ENCODE measurements around the gene TMEM161A. TPM values are rescaled to one million over a fixed set of nuclear protein-coding genes. Genes with fewer than 3 reads are reported as not detected.
"Not testable (repeated sequence)": the region's sequence is repeated elsewhere in the genome, so short reads cannot be mapped to it uniquely, and the experiment has no call there.

The TMEM161A gene
- total RNA-seq, 2 experiments from 2014 or later = 8.2 to 10.9 TPM

- DNase-seq (no peak), ATAC-seq (ENCODE audit: poor library complexity) (no peak)
- no peak for TF ChIP-seq CTCF (IDR thresholded peaks at IDR 0.05)
- H3K36me3 ChIP-seq (ENCODE audit: insufficient read depth, low read length) = peaks cover 13% of the 10 kb centered on the region
- H3K4me3 ChIP-seq (ENCODE audit: low read length) = no peak overlapping the region
- H3K27me3 ChIP-seq (ENCODE audit: control insufficient read depth in 1 of 2, insufficient read depth in 2 of 2, low read length in 2 of 2) = no peaks in the 10 kb centered on the region
- Mint-ChIP-seq H3K4me3 (no peak overlapping the region), H3K27ac (no peak overlapping the region), H3K9me3 (no peaks in the 10 kb centered on the region), H3K27me3 (no peaks in the 10 kb centered on the region), H3K4me1 (ENCODE audit: low read depth) (no peaks in the 10 kb centered on the region), H3K36me3 (ENCODE audit: low read depth) (peaks cover 33% of the 10 kb centered on the region)
- no peaks in the 10 kb centered on the region for H3K4me1 ChIP-seq (ENCODE audit: insufficient read depth, low read length)
- ChIA-PET CTCF (no interaction called here), POLR2A (no interaction called here)
- intact Hi-C loops (cut with DNase I, micrococcal nuclease) = no loop called here
- no peaks in the 10 kb centered on the region for H3K9me3 ChIP-seq (ENCODE audit: control insufficient read depth in 1 of 2, insufficient read depth in 1 of 2, low read length in 2 of 2)
- no peak overlapping the region for H3K27ac ChIP-seq (ENCODE audit: low read depth in 1 of 2, low read length in 2 of 2)
These were observed 14.5 kb upstream of the TMEM161A start for GRCh38 chr19:19152668-19153384.

DNA sequence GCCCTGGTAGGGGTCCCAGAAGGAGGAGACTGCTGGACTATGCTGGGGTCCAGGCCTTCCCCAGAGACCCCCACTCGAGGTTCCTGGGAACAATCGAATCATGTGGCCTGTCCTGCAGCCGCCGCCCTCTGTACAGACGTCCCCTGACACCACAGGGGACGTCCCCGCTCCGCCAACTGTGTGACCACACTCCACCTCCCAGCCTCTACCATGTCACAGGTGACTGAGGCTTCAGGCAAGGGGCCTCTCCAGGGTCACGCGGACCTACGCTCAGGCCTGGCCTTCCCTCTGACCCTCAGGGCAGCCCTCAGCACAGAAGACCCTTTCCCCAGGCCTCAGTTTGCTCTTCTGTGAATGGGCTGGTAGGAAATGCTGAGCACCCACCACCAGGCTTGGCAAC lies 13.1 kb upstream of the TMEM161A start:
- Mint-ChIP-seq H3K4me1 (ENCODE audit: low read depth) (no peaks in the 10 kb centered on the region), H3K27me3 (no peaks in the 10 kb centered on the region), H3K9me3 (no peaks in the 10 kb centered on the region), H3K36me3 (ENCODE audit: low read depth) (peaks cover 32% of the 10 kb centered on the region), H3K4me3 (no peak overlapping the region), H3K27ac (no peak overlapping the region)
- H3K27ac ChIP-seq (ENCODE audit: low read depth in 1 of 2, low read length in 2 of 2) = no peak overlapping the region
- no peak for DNase-seq
- no peak for TF ChIP-seq CTCF (IDR thresholded peaks at IDR 0.05)
- no peak for ATAC-seq (ENCODE audit: poor library complexity)
- intact Hi-C loops (cut with DNase I, micrococcal nuclease) = no loop called here
- H3K27me3 ChIP-seq (ENCODE audit: control insufficient read depth in 1 of 2, insufficient read depth in 2 of 2, low read length in 2 of 2) = no peaks in the 10 kb centered on the region
- peaks cover 27% of the 10 kb centered on the region for H3K36me3 ChIP-seq (ENCODE audit: insufficient read depth, low read length)
- no peaks in the 10 kb centered on the region for H3K9me3 ChIP-seq (ENCODE audit: control insufficient read depth in 1 of 2, insufficient read depth in 1 of 2, low read length in 2 of 2)
- ChIA-PET POLR2A (no interaction called here), CTCF (no interaction called here)
- H3K4me3 ChIP-seq (ENCODE audit: low read length) = no peak overlapping the region
- H3K4me1 ChIP-seq (ENCODE audit: insufficient read depth, low read length) = no peaks in the 10 kb centered on the region

DNA sequence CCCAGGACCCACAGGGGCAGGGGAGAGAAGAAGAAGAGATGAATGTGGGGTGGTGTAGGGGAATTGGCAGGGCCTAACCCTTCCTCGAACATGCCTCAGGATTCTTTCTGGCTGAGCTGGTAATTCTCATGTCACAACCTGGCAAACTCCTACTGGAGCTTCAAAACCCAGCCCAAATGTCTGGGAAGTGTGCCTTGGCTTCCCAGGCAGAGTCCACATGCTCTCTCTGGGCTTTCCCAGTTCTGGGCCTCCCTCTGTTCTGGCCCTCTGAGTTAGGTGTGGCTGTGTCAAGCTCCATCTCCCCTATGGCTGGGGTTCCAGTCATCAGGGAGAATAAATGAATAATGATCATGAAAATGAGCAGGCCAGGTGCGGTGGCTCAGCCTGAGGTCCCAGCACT lies 11.2 kb upstream of the TMEM161A start:
- peaks cover 8% of the 10 kb centered on the region for H3K4me1 ChIP-seq (ENCODE audit: insufficient read depth, low read length)
- Mint-ChIP-seq H3K4me1 (ENCODE audit: low read depth) (no peaks in the 10 kb centered on the region), H3K27ac (no peak overlapping the region), H3K9me3 (no peaks in the 10 kb centered on the region), H3K4me3 (no peak overlapping the region), H3K36me3 (ENCODE audit: low read depth) (peaks cover 20% of the 10 kb centered on the region), H3K27me3 (no peaks in the 10 kb centered on the region)
- DNase-seq (no peak), ATAC-seq (ENCODE audit: poor library complexity) (no peak)
- ChIA-PET CTCF (no interaction called here), POLR2A (no interaction called here)
- no peaks in the 10 kb centered on the region for H3K9me3 ChIP-seq (ENCODE audit: control insufficient read depth in 1 of 2, insufficient read depth in 1 of 2, low read length in 2 of 2)
- intact Hi-C loops (cut with DNase I, micrococcal nuclease) = no loop called here
- peaks cover 22% of the 10 kb centered on the region for H3K36me3 ChIP-seq (ENCODE audit: insufficient read depth, low read length)
- no peak overlapping the region for H3K27ac ChIP-seq (ENCODE audit: low read depth in 1 of 2, low read length in 2 of 2)
- H3K4me3 ChIP-seq (ENCODE audit: low read length) = no peak overlapping the region
- H3K27me3 ChIP-seq (ENCODE audit: control insufficient read depth in 1 of 2, insufficient read depth in 2 of 2, low read length in 2 of 2) = no peaks in the 10 kb centered on the region
- no peak for TF ChIP-seq CTCF (IDR thresholded peaks at IDR 0.05)

GRCh38 chr19:19148504-19148903 lies 10.2 kb upstream of the TMEM161A start:
- not testable (repeated sequence) for DNase-seq, H3K27me3 Mint-ChIP-seq

More at GRCh38 chr19:19148504-19148903, 10.2 kb upstream of the TMEM161A start:
- H3K36me3 Mint-ChIP-seq (ENCODE audit: low read depth) = peaks cover 20% of the 10 kb centered on the region
- CTCF ChIA-PET; H3K9me3 Mint-ChIP-seq; ATAC-seq (ENCODE audit: poor library complexity); H3K27ac Mint-ChIP-seq; H3K27me3 ChIP-seq (ENCODE audit: control insufficient read depth in 1 of 2, insufficient read depth in 2 of 2, low read length in 2 of 2); H3K4me3 Mint-ChIP-seq; H3K4me1 Mint-ChIP-seq (ENCODE audit: low read depth); intact Hi-C loops (cut with DNase I, micrococcal nuclease); H3K4me1 ChIP-seq (ENCODE audit: insufficient read depth, low read length); H3K27ac ChIP-seq (ENCODE audit: low read depth in 1 of 2, low read length in 2 of 2); H3K4me3 ChIP-seq (ENCODE audit: low read length); H3K9me3 ChIP-seq (ENCODE audit: control insufficient read depth in 1 of 2, insufficient read depth in 1 of 2, low read length in 2 of 2); POLR2A ChIA-PET: not testable (repeated sequence)
- H3K36me3 ChIP-seq (ENCODE audit: insufficient read depth, low read length) = peaks cover 22% of the 10 kb centered on the region

Data from CD4-positive, alpha-beta T cell (primary cell).